IPS-NIHi11 (cell line): ENCODE measurements around the gene GRIK3.
A peak's percentile ranks its signal among the peaks of the same experiment; 100 is the strongest.

ENCODE experiments used
- DNase-seq: peaks from one replicate; pipeline ENCODE4 v3.0.0; 2012; ENCODE audit warnings: mixed read lengths, low spot score

GRIK3 gene

DNA sequence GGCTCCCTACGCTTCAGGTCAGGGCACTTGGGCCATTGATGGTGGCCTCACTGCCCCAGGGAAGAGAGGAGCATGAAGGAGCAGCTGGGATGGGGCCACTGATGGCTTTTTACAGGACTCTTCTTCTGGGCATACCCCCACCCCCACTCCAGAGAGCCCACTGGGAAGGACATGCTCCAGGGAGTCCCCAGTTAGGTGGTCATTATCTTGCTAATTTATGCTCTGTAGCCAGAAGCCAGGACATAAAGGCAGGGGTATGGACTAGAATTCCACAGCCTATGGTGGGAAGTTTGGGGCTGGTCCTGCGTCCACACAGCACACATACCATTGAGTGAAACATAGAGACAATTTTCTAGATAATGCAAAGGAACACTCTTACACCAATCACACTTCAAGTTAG lies 8.8 kb upstream of the GRIK3 start:
- peak; percentile 36 for DNase-seq

DNA sequence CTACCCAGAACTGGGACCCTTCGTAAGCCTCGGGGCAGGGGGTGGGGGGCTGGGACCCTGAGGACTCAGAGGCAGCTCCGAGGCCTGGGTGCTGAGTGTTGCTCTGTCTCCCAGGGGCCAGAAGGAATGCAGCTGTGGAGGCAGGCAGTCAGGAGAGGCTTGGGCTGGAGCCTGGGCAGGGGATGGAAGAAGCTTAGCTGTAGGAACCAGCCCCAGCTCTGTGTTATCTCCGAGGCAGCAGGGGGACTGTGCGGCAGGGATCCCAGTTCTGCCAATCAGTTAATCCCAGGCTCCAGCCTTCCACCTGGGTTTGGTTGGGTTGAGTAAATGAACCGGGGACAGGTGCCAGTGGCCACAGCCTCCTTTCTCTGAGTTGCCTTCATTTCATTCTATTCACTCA lies 8.2 kb upstream of the GRIK3 start:
- no peak for DNase-seq

DNA sequence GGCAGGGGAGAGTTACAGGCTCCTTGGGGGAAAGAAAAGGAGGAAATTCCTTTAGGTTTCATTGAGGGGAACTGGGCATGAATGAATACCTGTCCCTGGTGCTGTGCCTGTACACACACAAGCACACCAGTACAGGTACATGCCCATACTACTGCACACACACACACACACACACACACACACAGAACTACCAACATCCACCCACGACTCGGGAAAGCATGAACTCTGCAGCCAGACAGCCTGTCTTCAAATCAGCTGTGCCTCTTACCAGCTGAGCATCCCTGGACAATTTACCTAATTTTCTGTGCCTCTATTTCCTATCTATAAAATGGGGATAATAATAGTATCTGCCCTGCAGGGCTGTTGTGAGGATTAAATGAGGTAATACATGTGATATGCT lies 7.2 kb upstream of the GRIK3 start:
- no peak for DNase-seq

DNA sequence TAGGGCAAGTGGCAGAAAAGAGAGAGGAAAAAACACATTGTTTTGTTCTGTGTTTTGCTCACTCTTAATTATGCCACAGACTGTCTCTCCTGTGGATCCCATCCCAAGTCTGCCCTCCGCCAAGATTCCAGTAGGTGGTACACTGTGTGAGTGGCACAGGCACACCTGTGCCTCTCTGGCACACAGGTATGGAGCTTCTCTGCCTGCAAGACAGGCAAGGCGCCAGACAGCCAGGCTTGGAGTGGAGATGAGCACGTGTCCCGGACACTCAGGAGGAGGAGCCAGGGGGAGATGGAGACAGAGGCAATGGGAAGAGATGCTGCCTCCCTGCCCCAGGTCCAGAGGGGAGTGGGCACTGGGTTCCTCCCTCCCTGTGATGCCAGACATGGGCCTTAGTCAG lies 6.5 kb upstream of the GRIK3 start:
- DNase-seq: no peak

DNA sequence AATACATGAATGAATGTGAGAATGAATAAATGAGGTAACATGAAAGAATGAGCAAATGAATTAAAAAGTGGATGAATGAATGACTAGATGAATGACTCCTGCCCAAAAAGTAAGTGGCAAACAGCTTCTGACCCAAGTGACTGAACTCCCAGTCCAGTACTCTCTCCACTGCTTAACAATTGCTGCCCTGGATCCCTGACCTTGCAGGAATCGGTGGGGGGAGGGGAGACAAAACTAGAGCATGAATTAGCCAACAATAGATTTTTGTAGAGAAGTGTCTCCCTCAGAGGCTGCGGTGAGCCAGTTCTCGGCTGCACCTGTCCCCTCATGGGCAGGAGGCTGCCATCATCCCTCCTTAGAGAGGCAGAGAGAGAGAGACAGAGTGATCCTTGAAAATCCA lies 5.9 kb upstream of the GRIK3 start:
- DNase-seq: no peak

DNA sequence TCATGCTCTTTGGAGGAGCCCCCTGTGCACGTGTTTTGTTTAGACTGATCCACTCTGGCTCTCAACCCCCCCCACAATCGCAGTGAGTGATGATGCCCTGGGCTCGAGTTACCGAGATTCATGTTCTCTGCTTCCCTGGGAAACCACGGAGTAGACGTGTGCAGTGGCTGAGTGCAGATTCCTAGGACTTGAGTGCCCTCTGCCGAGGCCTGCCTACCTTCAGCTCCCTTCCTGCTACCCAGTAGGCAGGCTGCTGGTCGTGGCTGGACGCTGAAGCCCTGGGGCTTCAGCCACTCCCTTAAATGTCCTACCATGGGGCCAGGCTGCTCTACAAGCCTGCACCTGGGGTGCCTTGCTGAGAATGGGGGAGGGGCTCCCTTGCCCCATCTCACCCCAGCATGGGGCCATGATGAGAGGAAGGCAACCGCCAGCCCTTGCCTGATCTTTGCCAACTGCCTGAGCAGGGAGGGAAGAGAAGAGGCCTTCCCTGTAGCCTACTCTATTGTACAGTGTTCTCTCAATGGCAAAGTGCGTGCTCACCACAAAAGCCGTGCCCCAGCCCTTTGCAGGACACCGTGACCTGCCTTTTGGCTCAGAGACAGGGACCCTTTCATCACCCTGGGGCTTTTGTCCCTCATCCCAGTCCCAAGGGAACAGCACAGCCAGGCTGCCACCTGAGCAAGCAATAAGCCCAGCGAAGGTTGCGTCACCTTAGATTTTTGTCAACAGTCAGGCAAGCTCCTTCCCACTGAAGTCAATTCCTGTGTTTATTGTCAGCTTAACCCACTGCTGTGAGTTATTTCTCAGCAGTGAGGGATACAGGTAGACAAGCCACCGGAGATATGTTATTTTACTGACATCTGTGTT lies 4.1 kb upstream of the GRIK3 start:
- no peak for DNase-seq

DNA sequence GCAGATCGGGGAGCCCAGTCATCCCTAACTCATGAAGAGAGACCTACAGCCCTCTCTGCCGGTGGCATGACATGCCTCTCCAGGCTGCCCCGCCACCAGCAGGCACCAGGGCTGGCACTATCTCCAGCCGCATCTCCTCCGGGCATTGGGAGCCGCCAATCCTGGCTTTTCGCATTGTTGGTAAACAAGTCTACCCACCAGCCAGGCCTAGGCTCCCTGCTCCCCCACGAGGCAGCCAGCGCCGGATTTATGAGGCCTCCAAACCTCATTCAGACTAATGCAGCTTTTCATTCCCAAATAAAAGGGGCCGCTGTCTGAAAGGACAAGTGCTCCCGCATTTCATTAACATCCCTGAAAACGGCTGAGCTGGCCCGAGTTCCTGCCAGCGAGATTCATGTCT lies 3.4 kb upstream of the GRIK3 start:
- no peak for DNase-seq

DNA sequence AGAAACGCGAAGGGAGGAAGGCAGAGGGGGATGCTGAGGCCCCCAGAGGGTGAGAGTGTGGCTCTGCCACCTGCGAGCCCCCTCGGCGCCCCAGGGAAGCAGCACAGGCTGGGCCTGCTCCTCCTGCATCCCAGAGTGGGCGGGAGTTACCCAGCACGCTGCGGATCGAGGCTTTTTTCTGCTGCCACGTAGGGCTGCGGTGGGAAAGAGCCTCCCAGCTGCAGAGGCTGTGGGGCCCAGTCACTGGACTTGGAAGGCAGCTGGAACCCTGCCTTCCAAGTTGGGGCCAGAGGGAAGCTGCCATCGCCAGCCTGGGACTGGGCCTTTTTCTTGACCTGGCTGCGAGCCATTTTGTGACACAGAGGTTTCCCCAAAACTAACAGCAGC lies 2.3 kb upstream of the GRIK3 start:
- no peak for DNase-seq

DNA sequence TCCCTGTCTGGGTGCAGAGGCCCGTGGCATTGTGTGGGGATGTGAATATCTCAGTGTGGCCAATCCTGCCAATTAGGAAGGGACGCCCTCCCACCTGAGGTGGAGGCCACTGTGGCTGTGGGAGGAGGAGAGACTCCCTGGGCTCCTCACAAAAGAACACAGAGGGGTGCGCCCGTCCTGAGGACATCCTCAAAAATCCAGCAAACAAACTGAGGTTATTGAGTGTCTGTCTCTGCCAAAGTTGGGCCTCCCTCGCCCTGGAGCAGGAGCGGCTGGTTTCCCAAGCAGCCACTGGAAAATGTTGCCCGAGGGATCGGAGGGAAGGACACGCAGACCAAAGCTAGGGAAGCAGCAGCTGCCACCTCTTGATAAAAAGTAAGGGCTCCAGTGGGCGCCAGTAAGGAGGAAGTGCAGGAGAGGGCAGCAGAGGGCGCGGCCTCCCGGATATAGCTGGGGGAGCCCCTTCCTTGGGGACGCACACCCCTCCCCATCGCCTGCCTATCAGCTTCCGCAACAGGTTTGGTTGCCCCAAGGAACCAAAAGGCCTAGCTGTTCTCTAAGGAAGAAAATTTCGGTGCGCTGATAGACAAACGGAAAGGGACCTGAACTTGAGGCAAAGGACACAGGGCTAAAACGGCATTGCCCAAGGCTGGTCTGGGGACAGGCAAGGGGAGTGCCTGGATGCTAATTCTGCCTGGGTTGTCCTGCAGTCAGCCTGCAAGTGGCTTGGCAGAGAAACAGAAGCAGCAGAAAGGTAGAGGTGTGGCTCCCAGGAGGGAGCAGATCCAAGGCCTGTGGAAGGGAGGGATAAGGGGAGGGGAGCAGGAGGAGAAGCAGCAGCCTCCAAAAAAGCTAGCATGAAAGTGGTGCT lies 1.7 kb upstream of the GRIK3 start:
- DNase-seq: peak; percentile 37

DNA sequence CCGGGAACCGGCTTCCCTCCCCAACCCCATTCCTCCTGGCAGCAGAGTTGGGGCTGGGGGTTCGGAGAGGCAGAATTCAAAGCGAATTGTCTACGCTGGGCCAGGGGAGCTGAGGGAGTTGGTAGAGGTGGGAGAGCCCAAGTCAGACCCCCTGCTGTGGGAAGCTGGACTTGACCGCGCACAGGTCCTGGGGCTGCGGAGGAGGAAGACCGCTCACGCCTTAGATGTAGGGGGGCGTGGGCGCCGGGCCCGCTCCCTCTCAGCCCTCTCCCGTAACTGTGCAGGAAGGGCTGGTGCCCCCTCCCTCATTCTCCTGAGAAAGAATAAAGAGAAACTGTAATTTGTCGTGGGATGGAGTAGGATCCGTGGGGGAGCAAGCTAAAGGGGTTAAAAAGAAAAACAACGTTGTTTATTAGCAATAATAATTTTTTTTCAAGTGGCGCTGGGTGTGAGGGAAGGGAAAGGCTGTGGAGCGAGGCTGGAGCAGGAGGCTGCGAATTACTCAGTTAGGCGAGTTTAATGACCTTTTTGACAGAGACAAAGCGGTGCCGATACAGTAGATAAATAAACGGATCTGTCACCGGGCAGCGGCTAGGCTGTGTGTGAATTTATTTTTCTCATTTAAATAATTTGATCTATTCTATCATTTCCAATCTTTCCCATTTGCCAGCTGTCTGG lies 838 bp upstream of the GRIK3 start:
- no peak for DNase-seq

DNA sequence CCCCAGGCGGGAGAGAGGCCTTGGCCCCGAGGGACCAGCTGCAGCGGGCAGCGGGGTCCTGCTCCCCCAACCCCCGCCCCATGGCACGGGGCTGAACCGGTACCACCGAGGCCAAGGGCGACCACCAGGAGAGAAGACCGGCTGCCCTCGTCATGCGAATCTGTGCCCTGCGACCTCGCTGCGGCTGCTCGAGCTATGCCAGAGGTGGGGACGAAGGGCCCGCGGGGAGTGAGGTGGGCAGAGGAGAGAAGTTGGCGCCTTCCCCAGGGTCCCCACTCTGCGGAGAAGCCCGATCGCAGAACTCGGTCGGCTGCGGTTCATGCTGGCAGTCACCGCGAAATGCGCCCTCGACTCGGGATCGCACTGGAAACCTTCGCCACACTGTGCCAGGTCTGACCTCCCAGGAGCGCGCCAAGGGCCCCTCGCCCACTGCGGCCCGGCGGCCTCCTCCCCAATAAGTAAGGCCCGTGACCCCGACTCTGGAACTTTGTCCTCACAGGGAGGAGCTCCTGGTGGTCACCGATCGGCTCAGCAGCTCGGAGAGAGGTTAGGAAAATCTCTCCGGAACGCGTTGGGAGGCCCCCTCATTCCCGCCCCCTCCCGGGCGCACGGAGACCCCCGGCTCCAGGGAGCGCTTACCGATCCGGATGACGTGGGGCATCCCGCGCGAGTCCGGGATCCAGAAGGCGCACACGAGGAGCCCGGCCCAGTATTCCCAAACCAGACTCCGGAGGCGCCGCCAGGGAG lies 787 bp downstream of the GRIK3 start:
- DNase-seq: no peak

DNA sequence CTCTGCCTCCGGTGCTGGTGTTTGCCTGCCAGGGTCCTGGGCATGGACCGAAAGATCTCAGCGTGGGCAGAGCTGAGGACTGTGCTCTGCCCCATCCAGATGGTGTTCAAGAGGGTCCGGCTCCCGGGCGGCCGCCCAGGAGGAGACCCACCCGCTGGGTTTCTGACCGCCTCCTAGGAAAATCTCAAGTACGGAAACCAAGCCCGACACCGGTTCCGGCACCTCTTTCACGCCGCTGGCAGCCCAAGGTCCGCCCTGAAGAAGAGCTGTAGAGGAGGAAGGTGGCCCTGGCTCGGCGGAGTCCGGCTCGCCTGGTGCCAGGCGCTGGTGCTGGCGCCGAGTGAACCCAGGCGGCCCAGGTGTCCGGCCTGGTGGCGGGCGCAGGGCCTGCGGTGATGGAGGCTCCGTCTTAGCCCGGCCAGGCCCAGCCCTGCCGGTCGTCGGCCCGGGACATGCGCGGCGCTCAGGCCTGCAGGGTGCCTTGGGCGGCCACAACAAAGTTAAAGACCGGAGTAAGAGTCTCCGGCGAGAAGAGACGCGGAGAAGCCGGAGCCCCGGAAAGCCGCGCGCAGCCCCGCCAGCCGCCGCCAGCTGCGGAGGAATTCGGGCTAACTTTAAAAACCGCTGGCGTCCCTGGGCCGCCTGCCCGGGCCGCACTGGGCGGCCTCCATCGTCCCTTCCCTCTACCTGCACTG lies 1.5 kb downstream of the GRIK3 start:
- DNase-seq: peak; percentile 59

DNA sequence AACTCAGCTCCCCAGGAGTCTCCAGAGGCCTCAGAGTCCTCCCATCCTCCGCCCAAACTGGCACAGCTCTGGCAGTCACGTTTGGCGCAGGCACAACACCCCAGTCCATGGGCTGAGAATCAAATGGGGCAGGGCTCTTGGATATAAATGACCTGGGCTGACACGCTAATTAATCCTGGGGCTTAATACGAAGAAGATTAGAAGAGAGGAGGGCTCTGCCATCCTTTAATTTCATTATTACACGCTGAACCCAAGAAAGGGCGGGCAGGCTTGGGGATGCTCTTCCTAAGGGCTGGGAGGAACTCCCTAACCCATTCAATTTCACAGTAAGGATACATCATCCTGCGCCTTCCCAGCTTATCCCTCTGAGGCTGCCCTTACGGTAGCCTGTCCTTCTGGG lies 2.4 kb downstream of the GRIK3 start:
- no peak for DNase-seq

DNA sequence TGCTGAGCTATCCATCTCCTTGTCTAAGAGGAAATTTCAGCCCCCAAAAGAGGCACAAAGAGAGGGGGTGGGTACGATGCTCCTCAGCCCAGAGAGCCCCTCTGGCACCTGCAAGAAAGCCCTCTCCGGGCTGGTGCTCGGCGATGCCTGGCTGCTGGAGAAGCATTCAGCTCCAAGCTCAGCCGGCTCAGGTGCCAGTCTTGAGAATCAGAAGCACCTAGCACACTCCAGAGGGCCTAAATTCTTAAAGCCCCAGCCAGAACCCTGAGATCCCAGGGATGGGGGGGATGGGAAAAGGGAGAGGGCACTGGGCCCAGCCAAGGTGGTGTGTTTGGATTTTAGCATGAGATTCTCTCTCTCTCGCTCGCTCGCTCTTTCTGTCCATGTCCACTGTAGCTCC lies 2.9 kb downstream of the GRIK3 start:
- no peak for DNase-seq

DNA sequence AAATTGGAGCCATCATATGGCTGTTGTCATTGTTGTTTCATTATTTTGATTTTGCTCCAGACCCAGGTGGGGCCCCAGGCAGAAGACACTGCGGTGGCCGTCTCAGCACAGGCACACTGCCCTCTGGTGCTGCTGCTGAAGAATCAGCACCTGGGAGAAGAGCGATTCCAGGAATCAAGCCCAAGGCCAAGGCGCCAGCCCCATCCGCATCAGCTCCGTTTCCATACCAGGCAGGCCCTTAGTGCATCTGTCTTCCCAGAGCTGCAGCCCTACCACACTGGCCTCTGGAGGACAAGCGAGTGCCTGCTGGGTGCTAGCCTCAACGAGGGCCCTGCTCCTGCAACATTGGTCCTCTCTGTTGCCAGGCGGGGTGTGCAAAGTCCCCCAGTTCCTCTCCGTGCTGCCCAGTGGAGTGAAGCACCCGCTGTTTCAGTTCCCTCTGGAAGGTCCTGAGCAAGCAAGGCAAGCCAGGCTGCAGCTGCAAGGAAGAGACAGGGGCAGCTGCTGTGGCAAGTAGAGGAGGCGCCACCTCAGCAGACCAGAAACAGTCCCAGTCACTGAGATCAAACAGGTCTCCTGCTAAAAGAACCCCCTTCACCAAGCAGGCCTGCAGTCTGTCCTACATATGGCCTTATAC lies 5.2 kb downstream of the GRIK3 start:
- DNase-seq: peak; percentile 53

DNA sequence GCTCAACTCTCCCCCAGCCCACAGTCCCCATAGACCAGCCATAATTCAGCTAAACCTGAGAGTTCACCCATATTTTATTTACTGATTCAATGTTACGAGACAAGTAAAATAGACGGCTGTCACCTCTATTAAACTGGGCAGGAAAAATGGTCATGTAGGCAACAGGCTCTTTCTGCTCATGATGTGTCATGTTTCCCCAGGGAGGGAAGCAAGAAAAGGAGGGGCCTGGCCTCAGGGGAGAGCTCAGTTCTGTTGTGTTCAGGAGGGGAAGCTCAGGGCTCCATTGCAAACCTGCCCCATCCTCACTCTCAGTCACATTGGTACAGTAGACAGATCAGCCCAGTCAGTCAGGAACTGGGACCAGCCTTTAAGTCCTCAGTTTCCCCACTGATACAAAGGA lies 12.8 kb downstream of the GRIK3 start:
- no peak for DNase-seq

DNA sequence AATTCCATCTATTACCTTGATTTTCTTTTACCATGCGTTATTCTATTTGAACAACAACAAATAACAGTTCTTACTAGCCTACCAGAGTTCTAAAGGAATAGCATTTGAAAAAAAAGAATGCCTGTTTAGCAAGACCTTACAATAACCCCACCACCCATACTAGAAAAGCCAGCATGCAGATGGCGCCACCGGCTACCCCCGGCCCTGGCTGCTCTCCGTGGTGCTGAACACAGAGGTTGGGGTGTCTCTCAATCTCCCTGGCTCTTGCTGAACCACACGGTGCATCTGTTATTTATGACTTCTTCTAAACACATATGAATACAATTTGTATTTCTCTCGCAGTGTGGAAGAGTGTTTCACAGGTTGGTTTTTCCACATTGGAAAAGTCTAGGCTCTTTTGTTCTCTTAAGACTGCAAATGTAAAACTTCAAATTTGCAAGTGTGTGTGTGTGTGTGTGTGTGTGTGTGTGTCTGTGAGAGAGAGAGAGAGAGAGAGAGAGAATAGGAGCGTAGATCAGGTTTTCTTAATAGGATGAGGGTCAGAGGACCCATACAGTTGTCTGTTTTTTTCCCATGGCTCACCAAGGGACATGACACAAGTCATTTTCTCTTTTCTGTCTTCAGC lies 13.6 kb downstream of the GRIK3 start:
- DNase-seq: peak; percentile 83

DNA sequence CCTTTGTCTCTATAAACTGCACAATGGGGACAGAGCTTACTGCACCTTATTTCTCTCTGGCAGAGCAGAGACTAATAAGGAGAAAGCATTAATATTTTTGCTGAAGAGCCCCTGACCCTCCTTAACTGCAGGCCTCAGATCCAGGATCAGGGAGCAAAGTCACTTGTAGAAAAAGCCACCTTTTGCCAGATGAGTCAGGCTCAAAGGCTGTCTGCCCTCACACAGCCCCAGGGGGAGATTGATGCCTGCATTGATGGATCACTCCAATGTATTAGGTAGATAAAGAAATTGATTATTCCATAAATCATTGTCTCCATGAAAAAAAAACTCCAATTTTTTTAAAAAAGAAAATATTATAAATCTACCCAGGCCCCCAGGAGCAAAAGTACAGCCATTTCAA lies 15.8 kb downstream of the GRIK3 start:
- DNase-seq: no peak

DNA sequence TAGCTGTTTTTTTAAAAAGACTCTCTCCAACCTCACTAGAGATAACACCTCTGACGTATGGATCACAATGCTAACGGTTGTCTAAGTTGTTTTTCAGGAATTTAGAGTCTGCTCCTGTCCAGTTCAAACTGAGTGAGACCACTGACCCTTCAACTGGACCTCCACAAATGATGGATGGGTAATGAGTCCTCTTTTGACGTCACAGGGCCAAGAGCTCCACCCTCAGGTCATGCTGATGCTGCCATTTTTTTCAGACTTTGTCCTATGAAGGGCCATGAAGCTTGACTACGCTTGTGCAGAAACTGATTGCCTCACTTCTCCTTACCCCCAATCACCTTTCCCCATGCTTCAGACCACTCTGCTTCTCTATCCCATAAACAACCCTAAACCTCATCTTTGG lies 16.6 kb downstream of the GRIK3 start:
- DNase-seq: no peak

DNA sequence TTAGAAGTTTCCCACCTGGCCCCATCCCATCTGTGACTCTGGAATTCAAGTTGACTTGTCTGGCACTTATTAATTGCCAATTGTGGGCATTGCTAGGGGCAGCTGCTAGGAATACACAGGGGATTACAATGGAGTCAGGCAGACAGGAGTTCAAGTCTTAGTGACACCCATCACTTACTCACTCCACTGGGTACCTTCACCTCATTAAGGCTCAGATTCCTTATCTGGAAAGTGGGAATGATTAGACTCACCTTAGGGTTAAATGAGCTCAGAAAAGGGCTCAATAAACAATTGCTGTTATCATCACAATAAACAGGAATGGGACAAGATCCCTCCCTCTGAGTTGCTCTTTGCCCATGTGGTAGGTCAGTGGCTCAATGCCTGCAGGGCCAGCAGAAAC lies 18.2 kb downstream of the GRIK3 start:
- no peak for DNase-seq

DNA sequence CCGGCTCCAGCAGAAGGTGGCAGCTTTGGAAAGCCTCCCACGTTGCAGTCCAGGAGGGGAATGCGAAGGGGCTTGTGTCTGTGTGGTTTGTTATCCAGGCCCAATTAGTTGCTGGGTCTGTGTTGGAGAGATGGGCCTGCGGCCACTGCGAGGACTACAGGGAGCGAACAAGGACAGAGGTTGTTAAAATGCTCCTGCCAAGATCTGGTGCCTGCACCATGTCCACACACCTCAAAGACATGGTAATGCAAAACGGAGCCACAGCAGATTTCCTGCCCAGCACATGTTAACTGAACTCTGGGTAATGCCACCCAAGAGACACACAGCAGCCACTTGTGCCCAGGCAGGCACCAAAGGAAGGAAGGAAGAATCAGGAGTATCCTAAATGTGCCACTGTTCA lies 18.6 kb downstream of the GRIK3 start:
- DNase-seq: no peak
